HCT116 (cell line): ENCODE measurements around the gene MFAP2. TPM values are rescaled to one million over a fixed set of nuclear protein-coding genes. Genes with fewer than 3 reads are reported as not detected.

Source experiments
- ATAC-seq: fragments of 200-7000 bp; cut with Tn5 transposase; 2 replicates; pipeline ENCODE4 v1.9.1; 2020; ENCODE audit warnings: mild to moderate bottlenecking, moderate library complexity
- BruUV-seq: library from RNA; stranded (reverse); fragments of 400-500 nt; replicated peaks from 2 replicates; lab custom pipeline; 2021; lab: Mats Ljungman, UMichigan
- CTCF ChIA-PET: fragments of 300-600 bp; sonication (Branson Sonifier 250); formaldehyde crosslinking; loops from one replicate; lab custom pipeline; 2021; ENCODE audit warnings: antibody characterized with exemption; lab: Charles Lee
- POLR2A ChIA-PET: fragments of 300-600, 350-600 bp; sonication (Branson Sonifier 250); formaldehyde crosslinking; loops from one replicate; lab custom pipeline; 2021; ENCODE audit warnings: antibody characterized with exemption; lab: Charles Lee
- RAD21 ChIA-PET, 2 experiments: fragments of 300-600 bp; sonication (Branson Sonifier 250); formaldehyde crosslinking; loops; one replicate each; lab custom pipeline; 2023; ENCODE audit warnings: low total read pairs in 2 of 2; ENCODE audit not compliant: uncharacterized antibody in 2 of 2, unreplicated experiment in 2 of 2, low non-redundant PET in 1 of 2; lab: Charles Lee
- DNase-seq: peaks from one replicate; pipeline ENCODE4 v3.0.0-alpha.2; 2010; ENCODE audit warnings: low read depth, low spot score
- H2AFZ ChIP-seq: fragments of 200-600 bp; shearing (Covaris generic), sonication (generic); 2 replicates; pipeline ENCODE4 v1.6.1; 2017; ENCODE audit warnings: low read depth, mixed run types, mixed read lengths, antibody characterized with exemption, low read length; ENCODE audit not compliant: poor library complexity, severe bottlenecking
- H3K27ac ChIP-seq: 2 replicates; pipeline ENCODE4 v1.5.1; 2012; ENCODE audit warnings: low read depth, low read length
- H3K27me3 ChIP-seq: fragments of 200-600 bp; sonication (generic); 2 replicates; pipeline ENCODE4 v1.6.1; 2016; ENCODE audit warnings: mixed run types, low read length, mixed read lengths; ENCODE audit not compliant: insufficient read depth
- H3K36me3 ChIP-seq, 2 experiments: fragments of 200-500 bp in 1 of 2; fragments of 200-600 bp in 1 of 2; sonication (Bioruptor generic) in 1 of 2; sonication (generic) in 1 of 2; 2 replicates each; pipeline versions ENCODE4 v1.5.1 to v1.6.1; 2014 to 2016; ENCODE audit warnings: low read length in 2 of 2, inconsistent platforms in 1 of 2, mixed read lengths in 1 of 2, mixed run types in 1 of 2; ENCODE audit not compliant: insufficient read depth in 2 of 2, control insufficient read depth in 1 of 2
- H3K4me1 ChIP-seq, 2 experiments: fragments of 200-600 bp in 1 of 2; sonication (generic) in 1 of 2; 2 replicates each; pipeline versions ENCODE4 v1.5.1 to v1.6.1; 2012 to 2017; ENCODE audit warnings: low read length in 2 of 2, inconsistent platforms in 1 of 2, mild to moderate bottlenecking in 1 of 2, mixed read lengths in 1 of 2, mixed run types in 1 of 2, moderate library complexity in 1 of 2; ENCODE audit not compliant: insufficient read depth in 2 of 2, control insufficient read depth in 1 of 2
- H3K4me2 ChIP-seq: fragments of 200-600 bp; sonication (generic); 2 replicates; pipeline ENCODE4 v1.6.1; 2017; ENCODE audit warnings: mixed run types, low read length, mixed read lengths
- H3K4me3 ChIP-seq, 2 experiments: fragments of 200-600 bp in 1 of 2; sonication (generic) in 1 of 2; replicated peaks in 1 of 2; 2 replicates each; pipeline ENCODE4 v1.5.1; 2011 to 2016; ENCODE audit warnings: low read length in 2 of 2, control low read depth in 1 of 2, low read depth in 1 of 2, mild to moderate bottlenecking in 1 of 2, mixed read lengths in 1 of 2, mixed run types in 1 of 2
- H3K79me2 ChIP-seq: fragments of 200-600 bp; sonication (generic); 2 replicates; pipeline ENCODE4 v1.6.1; 2017; ENCODE audit warnings: mild to moderate bottlenecking, mixed run types, low read length, moderate library complexity, mixed read lengths; ENCODE audit not compliant: insufficient read depth
- H3K9ac ChIP-seq: fragments of 200-600 bp; sonication (generic); 2 replicates; pipeline ENCODE4 v1.6.1; 2016; ENCODE audit warnings: low read length, mixed read lengths
- H3K9me2 ChIP-seq: fragments of 200-600 bp; sonication (generic), shearing (Covaris generic); 2 replicates; pipeline ENCODE4 v1.6.1; 2017; ENCODE audit warnings: mixed run types, mild to moderate bottlenecking, moderate library complexity; ENCODE audit not compliant: insufficient read depth
- H3K9me3 ChIP-seq, 2 experiments: fragments of 200-500 bp in 1 of 2; fragments of 200-600 bp in 1 of 2; sonication (Bioruptor generic) in 1 of 2; sonication (generic) in 1 of 2; 2 replicates each; pipeline ENCODE4 v1.6.1; 2014 to 2017; ENCODE audit warnings: low read length in 2 of 2, mixed read lengths in 2 of 2, inconsistent platforms in 1 of 2, low read depth in 1 of 2, mild to moderate bottlenecking in 1 of 2, mixed run types in 1 of 2, moderate library complexity in 1 of 2; ENCODE audit not compliant: control insufficient read depth in 1 of 2, insufficient read depth in 1 of 2
- H4K20me1 ChIP-seq: fragments of 200-600 bp; sonication (generic), shearing (Covaris generic); 2 replicates; pipeline ENCODE4 v1.6.1; 2017; ENCODE audit warnings: mixed run types, mild to moderate bottlenecking, moderate library complexity; ENCODE audit not compliant: insufficient read depth
- EZH2phosphoT487 ChIP-seq: fragments of 200-600 bp; IDR thresholded peaks from 2 replicates; pipeline ENCODE4 v1.6.1; 2018; ENCODE audit warnings: antibody characterized with exemption, borderline replicate concordance
- POLR2AphosphoS5 ChIP-seq: IDR thresholded peaks from 2 replicates; pipeline ENCODE4 v1.6.1; 2011; ENCODE audit warnings: mild to moderate bottlenecking, low read depth, low read length, moderate library complexity
- RAD21 ChIP-seq: IDR thresholded peaks from 2 replicates; pipeline ENCODE4 v1.6.1; 2012; ENCODE audit warnings: low read depth, mild to moderate bottlenecking
- TCF7L2 ChIP-seq: IDR thresholded peaks from 2 replicates; pipeline ENCODE4 v1.7.0; 2011; ENCODE audit warnings: borderline replicate concordance, inconsistent platforms; ENCODE audit not compliant: insufficient read depth, insufficient read length; ENCODE audit errors: extremely low read depth
- intact Hi-C: fragments of 100-400 bp; cut with micrococcal nuclease; formaldehyde crosslinking; loops from 2 replicates; pipeline ENCODE4 v1.10.0; 2022
- total RNA-seq: library from RNA; stranded (reverse); gene quantifications from one replicate; pipeline ENCODE4 v1.2.1, GENCODE V29; 2021; ENCODE audit not compliant: unreplicated experiment
- TF ChIP-seq, protein P1 (sequence below), 3 experiments: fragments of 200-600 bp in 1 of 3; sonication (generic) in 1 of 3; IDR thresholded peaks in 2 of 3; conservative IDR thresholded peaks in 1 of 3; 2 replicates each; pipeline ENCODE4 v1.5.1; 2012 to 2017; ENCODE audit warnings: low read depth in 2 of 3, low read length in 2 of 3, antibody characterized with exemption in 1 of 3, borderline replicate concordance in 1 of 3, control low read depth in 1 of 3, mild to moderate bottlenecking in 1 of 3, mixed read lengths in 1 of 3, mixed run types in 1 of 3, moderate library complexity in 1 of 3; ENCODE audit not compliant: insufficient read depth in 1 of 3

Gene MFAP2
- total RNA-seq, 1 experiment from 2014 or later, result 63.1 TPM

GRCh38 chr1:16972189-16972895 is 8.1 kb downstream of the MFAP2 start:
- TF ChIP-seq EZH2phosphoT487 (no peak), POLR2AphosphoS5 (no peak), RAD21 (no peak), TCF7L2 (no peak)
- TF ChIP-seq, protein P1, sequence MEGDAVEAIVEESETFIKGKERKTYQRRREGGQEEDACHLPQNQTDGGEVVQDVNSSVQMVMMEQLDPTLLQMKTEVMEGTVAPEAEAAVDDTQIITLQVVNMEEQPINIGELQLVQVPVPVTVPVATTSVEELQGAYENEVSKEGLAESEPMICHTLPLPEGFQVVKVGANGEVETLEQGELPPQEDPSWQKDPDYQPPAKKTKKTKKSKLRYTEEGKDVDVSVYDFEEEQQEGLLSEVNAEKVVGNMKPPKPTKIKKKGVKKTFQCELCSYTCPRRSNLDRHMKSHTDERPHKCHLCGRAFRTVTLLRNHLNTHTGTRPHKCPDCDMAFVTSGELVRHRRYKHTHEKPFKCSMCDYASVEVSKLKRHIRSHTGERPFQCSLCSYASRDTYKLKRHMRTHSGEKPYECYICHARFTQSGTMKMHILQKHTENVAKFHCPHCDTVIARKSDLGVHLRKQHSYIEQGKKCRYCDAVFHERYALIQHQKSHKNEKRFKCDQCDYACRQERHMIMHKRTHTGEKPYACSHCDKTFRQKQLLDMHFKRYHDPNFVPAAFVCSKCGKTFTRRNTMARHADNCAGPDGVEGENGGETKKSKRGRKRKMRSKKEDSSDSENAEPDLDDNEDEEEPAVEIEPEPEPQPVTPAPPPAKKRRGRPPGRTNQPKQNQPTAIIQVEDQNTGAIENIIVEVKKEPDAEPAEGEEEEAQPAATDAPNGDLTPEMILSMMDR (IDR thresholded peaks at IDR 0.05 in 2 of 3, conservative IDR thresholded peaks at IDR 0.05 in 1 of 3; ENCODE audit: borderline replicate concordance in 1 of 3, insufficient read depth in 1 of 3, low read depth in 2 of 3, low read length in 2 of 3), result no peak
- peak overlapping the region; percentile 11; the same call in 1 of the 2 replicates for H3K9ac ChIP-seq
- H3K4me2 ChIP-seq, result peak overlapping the region; percentile 22; the same call in 1 of the 2 replicates
- H3K4me3 ChIP-seq, result no peak overlapping the region
- peaks cover 4% of the 10 kb centered on the region; the same call in 1 of the 2 replicates for H3K79me2 ChIP-seq
- DNase-seq (no peak), ATAC-seq (peak; percentile 17)
- H3K9me3 ChIP-seq, result no peaks in the 10 kb centered on the region
- H2AFZ ChIP-seq, result no peak overlapping the region
- H3K27ac ChIP-seq, result peak overlapping the region; percentile 59
- ChIA-PET POLR2A (no interaction called here), CTCF (interaction anchor here (1.0 kb wide), 1 partner anchor 11 kb away, joined by 3 read pairs; no protein-coding TSS in a partner anchor), RAD21 (no interaction called here)
- no peaks in the 10 kb centered on the region for H3K9me2 ChIP-seq
- H3K27me3 ChIP-seq, result no peaks in the 10 kb centered on the region
- no TSS peak for BruUV-seq
- H4K20me1 ChIP-seq, result no peaks in the 10 kb centered on the region
- peaks cover 11 to 14% of the 10 kb centered on the region in 2 experiments for H3K4me1 ChIP-seq
- peaks cover 0 to 4% of the 10 kb centered on the region in 2 experiments; a peak in 2 of 4 replicates for H3K36me3 ChIP-seq
- intact Hi-C loops, result no loop called here
